T-helper 2 cell treated with Interferon-gamma antibody and Interleukin-4, amounts not matched to agents 100 ng/mL and 5 ng/mL, for 36 hours (primary cell): Measurements from ENCODE around the gene SLC25A18. TPM values are rescaled to one million over a fixed set of nuclear protein-coding genes. Genes with fewer than 3 reads are reported as not detected.

ENCODE experiments used
- intact Hi-C: fragments of 100-400 bp; cut with micrococcal nuclease; formaldehyde crosslinking; loops from one replicate; pipeline ENCODE4 v1.15.1; 2023
- total RNA-seq: library from RNA; stranded (reverse); gene quantifications from 2 replicates; pipeline ENCODE4 v1.2.3, GENCODE V29; 2022

Gene SLC25A18
- total RNA-seq, 1 donor from 2014 or later: not detected

DNA sequence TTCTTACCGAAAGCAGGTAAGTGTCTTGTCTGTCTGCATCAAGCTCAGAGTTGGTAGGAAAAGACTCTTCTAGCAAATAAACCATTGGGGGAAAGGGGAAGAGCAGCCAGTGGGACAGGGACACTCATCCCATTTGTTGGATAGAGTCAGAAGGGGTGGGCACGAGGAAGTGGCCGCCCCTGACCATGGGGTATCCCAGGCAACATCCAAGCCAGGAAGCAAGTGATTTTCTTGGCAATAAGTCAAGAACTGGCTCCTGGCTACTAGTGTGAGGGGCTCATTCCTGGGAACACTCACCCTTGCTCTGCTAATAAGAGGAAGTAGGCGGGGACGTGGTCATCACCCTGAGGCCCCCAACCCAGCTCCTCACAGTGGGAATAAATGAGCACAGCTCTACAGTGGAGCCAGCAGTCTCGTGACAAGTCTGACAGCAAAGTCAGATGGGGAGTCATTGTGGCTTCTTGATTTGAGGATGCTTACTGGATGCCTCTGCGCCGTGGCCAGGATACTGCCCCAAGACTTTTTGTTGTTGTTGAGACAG lies 6.7 kb downstream of the SLC25A18 start:
- intact Hi-C loops: no loop called here

DNA sequence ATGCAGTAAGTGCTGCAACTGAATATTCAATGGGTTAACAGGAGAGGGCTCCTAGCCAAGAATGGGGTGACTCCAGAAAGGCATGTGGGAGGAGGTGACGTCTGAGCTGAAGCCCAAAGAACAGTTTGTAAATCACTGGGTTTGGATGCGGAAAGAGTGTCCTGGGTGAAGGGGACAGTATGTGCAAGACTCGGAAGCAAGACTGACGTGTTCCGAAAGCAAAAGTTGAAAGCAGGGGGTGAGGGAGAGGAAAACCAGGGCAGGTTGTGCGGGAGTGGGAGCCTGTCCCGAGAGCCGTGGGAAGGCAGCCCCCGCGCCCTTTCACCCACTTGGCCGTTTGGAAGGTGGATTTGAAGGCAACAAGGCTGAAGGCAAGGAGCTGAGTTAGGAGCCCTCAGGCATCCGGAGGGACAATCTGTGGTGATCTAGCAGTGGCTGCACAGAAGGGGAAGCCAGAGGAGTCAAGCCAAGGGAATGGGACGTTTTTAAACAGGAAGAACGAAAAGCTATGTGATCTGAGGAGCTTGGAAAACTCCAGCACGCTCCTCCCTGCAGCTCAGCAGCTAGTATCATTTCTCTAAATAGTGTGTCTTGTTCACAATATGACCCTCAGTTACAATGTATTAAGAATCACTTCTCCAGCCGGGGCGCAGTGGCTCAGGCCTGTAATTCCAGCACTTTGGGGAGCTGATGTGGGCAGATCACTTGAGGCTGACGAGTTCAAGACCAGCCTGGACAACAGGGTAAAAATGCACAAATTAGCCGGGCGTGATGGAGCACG lies 7.7 kb downstream of the SLC25A18 start:
- intact Hi-C loops: no loop called here

DNA sequence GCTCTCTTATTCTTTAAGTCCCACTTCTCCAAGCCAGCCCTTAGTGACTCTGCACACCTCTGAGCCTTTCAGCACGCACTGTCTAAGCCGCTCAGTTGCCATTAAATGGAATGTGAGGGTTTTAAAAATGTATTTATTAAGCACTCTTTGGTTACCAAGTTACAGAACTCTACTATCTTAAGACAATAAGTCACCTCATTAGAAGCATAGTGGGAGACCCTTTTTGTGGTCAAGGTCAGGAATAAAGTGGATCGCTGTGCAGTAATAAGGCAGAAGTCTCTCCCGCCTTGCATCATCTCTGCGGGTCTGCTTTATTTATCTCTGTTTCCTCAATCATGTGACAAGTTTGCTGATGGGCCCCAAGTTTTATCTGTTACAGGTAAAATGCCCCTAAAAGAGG lies 11.9 kb downstream of the SLC25A18 start:
- intact Hi-C loops: no loop called here

DNA sequence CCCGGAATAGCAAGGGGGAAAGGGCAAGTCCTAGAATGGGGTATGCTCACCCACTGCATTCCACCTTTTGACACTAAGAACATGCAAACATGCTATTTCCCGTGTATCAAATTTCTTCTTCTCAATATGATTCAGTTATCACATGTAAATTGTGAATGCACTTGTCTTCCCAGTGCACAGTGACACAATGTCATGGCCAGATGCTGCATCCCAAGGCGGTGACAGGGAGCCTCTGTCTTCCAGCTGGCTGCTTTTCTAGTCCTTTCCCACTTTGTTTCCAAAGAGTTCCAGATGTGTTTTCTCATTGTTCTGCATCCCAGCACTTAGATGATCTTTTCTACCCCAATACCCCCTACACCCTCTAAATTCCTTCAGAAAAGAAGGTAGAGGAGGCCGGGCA lies 12.4 kb downstream of the SLC25A18 start:
- intact Hi-C loops: no loop called here

DNA sequence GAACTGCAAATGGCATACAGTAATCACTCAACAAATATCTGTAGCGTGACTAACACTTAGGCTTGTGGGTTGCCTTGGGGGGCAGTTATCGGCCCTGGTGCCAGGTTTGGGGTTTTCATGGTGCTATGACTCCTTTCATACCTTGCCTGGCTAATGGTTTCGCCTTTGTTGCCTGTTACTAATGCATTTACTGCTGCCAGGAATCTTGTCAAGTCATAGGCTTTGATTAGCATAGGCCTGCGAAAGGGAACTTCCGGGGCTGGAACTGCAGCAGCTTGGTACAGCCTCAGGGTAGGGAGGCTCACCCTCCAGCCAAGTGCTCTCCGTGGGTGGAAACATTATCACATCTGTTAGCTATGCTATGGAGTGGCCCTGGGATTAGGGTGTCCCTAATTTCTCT lies 13.2 kb downstream of the SLC25A18 start:
- intact Hi-C loops: no loop called here

DNA sequence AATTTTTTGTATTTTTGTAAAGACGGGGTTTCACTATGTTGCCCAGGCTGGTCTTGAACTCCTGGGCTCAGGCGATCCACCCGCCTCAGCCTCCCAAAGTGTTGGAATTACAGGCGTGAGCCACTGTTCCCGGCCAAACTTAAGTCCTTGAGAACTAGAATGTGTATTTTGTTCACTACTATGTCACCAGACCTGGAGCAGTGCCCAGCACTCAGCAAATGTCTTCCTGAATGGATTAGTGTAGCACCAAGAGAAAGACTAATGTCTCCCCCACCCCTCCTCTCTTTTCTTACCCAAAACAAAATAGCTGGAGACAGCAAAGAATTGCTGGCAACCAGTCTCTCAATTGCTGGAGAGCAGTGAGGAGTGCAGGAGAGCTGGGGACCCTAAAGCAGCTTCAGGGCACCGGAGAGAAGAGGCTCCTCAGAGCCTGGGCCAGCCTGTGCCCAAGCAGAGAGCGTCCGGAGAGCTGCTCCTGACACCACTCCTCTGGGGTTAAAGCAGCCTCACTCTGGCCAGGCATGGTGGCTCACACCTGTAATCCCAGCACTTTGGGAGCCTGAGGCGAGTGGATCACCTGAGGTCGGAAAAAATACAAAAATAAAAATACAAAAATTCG lies 14.9 kb downstream of the SLC25A18 start:
- intact Hi-C loops: no loop called here

DNA sequence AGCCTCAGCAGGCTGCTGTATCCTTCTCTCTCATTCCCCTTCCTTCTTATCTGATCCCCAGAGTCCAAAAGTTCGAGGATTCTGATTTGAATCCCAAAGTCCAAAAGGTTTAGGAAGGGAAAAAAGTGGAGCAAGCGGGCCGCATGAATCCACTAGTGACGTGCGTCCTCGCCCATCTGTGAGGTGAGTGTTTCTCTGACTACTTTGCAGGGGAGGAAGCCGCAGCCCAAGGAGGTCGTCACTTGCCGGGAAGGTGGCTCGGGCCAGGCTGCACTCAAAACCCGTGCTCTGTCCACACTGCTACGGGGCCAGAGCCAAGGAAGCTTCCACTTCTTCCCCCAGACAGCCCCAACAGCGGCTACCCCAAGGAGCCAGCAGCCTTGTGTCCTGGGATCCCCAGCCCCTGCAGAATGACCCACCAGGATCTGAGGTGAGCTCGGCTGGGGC lies 16.3 kb downstream of the SLC25A18 start:
- intact Hi-C loops: no loop called here

DNA sequence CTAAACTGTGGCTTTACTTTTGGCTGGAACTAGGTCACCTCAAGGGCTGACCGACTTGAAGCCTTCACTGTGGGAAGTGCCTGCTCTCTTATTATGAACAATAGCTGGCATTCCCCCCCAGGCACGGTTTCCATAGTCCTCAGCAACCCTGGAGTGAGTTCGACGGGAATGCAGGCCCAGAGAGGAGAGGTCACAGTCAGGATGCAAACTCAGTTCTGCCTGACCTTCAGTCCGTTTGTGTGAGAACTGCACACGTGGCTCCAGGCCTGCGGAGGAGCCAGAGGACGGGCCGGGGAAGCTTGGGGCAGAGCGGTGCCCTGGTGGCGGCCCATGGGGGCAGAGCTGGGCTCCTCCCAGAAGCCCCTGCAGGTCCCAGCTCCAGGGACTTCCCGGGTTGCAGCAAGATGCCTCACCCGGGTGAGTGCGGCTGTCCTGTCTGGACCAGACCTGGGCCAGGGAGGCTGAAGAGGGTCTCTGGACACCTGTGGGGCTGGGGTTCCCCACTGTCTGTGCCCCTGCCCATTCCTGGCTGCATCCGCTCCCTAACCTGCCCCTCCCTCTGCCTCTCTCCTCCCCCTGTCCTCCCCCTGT lies 17.2 kb downstream of the SLC25A18 start:
- intact Hi-C loops: no loop called here

DNA sequence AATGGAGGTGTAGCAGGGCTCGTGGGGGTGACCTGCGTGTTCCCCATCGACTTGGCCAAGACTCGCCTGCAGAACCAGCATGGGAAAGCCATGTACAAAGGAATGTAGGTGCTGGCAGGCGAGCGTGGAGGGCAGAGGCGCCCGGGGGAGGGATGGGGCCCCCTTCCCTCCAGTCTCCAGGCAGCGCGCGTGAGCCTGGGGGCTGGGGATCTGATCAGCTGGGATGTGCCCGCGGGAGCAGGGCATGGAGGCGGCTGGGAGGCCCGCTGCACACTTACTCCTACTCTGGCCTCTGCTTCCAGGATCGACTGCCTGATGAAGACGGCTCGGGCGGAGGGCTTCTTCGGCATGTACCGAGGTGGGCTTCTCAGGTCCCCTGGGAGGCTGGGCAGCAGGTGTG lies 17.8 kb downstream of the SLC25A18 start:
- intact Hi-C loops: no loop called here

DNA sequence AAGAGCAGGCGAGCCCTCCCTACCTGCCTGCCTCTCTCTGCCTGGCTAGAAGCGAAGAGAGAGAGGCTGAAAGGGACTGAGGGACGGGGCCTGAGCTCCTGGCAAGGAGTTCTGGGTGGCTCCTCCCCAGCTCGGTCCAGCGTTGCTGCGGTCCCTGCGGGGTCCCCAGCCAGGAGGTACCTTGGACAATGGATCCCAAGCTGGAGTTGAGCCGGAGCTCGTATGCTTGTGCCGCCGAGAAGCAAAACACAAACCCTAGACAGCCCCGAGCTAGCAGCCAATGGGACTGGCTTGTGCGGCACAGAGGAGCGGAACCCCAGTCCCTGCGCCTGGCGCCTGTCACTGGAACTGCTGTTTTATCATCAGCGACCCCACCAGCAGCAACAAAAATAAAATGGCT lies 18.3 kb downstream of the SLC25A18 start:
- intact Hi-C loops: no loop called here

DNA sequence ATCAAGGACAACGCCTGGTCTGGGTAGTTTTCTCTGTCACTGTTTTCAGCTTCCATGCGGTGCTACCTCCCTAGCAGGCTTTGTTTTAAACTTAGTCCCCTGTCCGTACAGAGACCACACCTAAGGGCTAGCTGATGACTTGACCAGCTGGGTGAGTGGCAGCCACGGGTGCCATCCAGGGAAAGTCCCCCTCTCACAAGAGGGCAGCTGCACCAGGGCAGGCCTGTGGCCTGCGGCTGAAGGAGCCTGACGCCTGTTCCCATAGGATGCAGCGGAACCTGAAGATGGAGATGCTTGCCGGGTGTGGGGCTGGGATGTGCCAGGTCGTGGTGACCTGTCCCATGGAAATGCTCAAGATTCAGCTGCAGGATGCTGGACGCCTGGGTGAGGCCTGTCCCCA lies 19.9 kb downstream of the SLC25A18 start:
- intact Hi-C loops: no loop called here

DNA sequence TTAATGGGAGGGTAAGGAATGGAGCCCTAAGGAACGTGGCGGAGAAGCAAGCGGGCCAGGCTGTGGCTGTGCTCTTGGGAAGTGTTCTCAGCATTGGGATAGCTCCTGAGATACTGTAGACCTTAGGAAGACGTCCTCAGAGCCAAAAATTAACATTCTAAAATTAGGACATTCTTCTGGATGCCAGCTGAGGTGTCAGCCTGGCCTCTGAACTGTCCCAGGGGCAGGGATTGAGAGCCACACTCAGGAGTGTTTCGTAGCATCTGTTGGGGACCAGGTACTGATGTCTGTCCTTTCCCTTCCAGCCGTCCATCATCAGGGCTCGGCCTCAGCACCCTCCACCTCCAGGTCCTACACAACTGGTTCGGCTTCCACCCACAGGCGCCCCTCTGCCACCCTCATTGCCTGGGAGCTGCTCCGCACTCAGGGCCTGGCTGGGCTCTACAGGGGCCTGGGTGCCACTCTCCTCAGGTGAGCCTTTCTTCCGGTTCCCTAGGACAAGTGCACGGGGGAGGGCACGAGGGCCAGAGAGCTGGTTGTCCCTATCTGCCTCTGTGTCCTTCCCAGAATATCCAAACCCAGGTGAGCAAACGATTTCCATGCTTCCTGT lies 23.6 kb downstream of the SLC25A18 start:
- intact Hi-C loops: no loop called here

DNA sequence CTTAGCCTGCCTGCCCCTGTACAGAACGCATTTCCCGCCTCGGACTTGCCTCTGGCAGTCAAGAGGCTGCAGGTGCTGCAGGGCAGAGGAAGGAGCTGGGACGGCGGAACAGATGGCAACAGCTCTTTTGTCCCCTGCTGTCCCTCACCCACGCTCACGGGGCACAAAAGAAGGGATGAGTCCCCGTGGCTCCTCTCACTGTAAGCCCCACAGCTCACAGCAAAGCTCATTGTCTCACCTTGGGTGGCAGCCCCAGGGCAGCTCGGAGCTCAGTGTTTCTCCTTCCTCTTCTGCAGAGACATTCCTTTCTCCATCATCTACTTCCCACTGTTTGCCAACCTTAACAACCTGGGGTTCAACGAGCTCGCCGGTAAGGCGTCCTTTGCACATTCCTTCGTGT lies 24.3 kb downstream of the SLC25A18 start:
- intact Hi-C loops: no loop called here

DNA sequence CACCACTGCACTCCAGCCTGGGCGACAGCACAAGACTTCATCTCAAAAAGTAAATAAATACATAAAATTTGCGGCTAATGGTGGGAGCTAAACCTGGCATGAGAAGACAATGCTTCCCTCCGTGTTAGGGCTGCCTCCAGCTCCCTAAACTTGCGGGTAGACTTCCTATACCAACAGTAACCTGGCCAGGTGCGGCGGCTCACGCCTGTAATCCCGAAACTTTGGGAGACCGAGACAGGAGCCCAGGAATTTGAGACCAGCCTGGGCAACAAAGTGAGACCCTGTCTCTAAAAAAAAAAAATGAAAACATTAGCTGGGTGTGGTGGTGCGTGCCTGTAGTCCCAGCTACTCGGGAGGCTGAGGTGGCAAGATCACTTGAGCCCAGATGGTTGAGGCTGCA lies 25.3 kb downstream of the SLC25A18 start:
- intact Hi-C loops: no loop called here

DNA sequence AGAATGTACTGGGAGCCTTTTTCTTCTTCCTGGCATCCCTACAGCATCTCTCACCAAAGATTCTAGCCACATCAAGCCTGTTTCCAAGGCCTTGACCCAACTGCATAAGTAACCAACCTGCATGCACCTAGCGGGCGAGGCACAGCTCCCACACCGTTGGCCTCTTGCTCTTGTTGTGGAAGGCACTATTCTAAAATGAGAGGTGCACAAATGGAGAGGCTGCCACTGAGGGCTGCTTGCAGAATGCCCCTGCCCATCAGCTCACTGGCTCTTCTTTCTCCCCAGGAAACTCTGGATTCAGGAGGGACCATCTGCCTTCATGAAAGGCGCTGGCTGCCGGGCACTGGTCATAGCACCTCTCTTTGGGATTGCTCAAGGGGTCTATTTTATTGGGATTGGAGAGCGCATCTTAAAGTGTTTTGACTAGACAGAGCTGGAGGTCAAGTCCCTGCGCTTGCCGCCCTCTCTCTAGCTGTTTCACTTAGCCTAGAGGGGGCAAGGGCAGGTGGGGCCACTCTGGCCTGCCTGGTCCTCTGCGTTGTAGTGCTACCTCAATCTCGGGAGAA lies 26.6 kb downstream of the SLC25A18 start:
- intact Hi-C loops: no loop called here

DNA sequence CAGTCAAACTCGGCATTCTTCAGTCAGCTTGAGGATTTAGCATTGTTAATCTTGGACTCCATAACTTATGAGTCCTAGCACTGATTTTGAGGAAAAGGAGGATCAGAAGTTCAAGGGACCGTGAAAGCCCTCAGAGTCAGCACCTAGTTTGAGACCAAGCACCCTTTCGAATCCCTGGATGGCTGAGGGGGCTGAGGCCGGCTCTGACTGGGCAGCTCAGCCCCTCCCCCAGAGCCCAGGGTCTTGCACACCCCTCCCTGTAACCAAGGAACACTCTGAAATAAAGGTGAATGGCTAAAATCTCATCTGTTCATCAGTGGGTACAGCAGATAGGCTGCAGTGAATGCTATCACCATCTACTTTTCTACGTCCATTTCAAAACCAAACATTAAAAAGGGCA lies 27.3 kb downstream of the SLC25A18 start:
- intact Hi-C loops: no loop called here

DNA sequence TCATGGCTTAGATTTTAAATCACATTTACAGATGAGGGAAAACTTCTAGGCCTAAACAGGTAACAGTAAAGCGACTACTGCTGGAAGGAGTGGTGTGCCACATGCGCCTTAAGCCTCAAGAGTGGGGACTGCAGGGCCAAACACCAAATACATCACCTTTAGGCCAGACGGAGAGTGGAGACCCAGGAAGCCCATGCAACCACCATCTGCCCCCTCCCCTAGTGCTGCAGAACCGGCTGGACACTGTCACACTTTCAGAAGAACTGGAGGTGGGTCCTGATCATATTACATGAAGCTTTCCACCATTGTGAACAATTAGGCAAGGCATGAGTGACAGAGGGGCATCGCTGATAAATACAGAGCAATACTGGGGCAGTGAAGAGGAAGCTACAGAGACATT lies 28.9 kb downstream of the SLC25A18 start:
- intact Hi-C loops: no loop called here

DNA sequence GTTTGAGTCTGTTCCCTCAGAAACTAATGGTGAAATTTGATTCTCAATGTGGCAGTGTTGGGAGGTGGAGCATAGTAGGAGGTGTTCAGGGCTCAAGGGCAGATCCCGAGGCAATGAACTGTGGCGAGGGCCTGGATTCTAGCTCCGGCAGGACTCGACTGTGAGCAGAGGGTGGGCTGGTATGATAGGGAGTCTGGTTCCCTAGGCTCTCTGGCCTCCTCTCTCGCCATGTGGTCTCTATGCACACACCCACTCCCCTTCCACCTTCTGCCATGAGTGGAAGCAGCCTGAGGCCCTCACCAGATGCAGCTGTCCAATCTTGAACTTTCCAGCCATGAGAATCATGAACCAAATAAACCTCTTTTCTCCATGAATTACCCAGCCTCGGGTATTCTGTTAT lies 32.9 kb downstream of the SLC25A18 start:
- intact Hi-C loops: no loop called here

DNA sequence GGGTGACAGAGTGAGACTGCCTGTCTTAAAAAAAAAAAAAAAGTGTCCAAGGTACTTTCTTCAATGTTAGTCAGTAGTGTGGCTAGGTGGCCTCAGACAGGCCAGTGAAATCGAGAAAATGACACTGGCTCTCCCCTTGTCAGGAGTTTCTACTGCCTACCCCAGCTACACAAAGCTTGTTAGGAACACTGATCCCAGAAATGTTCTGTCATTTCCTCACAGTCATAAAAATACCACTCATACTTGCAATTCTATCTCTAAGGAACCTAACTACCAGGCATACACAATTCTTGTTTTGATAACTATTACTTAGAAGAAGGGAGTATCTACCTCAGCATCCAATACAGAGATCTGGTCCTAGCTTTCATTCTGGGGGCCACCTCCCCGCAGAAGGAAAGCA lies 33.9 kb downstream of the SLC25A18 start:
- intact Hi-C loops: no loop called here

DNA sequence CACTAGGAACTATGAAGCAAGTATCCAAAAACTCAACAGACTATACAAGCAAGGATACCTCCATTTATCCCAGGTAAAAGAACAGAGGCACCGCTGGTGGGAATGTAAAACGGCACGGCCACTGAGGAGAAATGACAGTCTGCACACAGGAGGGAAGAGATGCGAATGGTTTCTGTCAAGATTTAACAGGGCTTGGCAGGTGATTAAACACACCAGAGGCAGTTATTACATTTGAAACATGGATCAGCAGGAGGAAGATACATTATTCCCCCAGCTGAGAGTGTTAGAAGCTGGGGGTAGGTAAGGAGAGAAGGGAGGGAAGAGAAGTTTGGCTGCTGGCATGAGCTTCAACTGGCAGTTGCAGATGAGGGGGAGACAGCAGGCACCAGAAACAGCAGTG lies 35.0 kb downstream of the SLC25A18 start:
- intact Hi-C loops: no loop called here

DNA sequence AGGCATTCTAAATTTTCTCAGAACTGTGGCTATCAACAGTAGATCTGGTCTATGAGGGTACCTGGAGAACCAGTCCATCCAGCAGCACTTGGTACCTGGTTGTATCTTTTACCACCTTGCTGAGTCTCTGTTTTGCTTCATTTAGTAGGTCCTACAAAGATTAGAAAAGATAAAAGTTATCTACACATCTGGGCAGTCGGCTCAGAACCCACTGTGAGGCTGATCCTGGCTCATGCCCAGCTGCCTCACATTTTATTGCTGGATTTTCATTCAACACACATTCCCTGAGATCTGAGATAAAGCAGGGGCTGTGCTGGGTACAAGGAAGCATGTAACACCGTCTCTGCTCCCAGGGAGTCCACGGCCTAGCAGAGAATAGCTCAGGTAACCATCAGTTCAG lies 37.7 kb downstream of the SLC25A18 start:
- intact Hi-C loops: no loop called here

DNA sequence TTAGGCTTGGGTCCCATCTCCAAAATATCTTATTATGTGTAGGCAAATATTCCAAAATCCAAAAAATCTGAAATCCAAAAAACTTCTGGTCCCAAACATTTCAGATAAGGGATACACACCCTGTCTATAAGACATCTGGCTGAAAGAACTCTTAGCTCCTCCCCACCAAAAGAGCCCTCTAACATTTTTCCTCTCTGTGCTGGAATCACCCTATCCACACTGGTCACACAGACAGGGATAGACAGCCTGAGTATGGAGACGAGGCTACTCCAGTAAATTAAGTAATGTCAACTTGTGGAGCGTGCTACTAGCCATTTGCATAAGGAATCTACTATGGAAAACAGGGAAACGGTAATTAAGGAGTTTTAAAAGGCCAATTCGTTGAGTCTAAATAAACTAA lies 40.4 kb downstream of the SLC25A18 start:
- intact Hi-C loops: no loop called here
